Activated gamma-delta T cell (primary cell): ENCODE data around the gene SYT7.

Experiments used
- DNase-seq: peaks from one replicate; lab custom pipeline; 2025; lab: John Stamatoyannopoulos, UW

Gene SYT7

DNA sequence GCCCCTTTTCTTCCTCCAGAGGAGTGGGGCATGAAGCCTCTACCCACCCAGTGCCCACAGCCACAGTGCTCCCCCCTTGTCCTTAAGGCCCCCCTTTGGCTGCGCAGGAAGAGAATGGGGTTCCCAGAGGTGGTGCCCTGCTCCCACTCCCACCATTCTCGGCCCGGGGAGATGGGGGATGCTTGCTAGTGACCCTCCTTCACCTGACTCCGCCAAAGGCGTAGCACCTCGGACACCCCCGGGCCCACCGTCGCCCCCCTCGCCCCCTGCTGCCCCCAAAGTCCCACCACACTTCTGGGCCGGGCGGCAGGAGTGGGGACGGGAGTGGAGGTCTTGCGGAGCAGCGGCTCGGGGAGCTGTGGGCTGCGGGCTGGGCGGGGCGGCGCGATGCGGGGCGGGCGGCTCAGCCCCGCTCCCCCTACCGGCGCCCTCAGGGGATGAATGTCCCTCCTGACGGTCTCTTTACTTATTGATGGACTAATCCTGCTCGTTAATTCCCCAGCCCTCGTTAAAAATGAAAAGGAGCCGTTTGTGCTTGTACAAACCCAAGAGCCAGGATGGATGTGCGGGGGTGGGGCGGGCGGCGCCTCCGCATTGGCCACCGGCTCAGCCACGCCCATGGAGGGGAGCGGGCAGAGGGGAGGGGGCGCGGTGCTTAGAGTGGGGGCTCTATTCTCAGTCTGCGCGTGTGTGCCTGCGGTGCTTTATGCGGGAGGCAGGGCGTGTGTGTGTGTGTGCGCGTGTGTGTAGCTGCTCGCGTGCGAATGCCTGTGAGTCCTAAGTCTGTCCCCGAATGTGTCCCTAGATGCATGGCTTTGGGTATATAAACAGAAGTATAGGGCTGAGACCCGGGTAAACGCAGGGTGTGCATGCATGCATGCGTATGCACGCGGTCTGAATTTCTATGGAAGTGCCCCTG lies 25.6 kb downstream of the SYT7 start:
- no peak for DNase-seq

DNA sequence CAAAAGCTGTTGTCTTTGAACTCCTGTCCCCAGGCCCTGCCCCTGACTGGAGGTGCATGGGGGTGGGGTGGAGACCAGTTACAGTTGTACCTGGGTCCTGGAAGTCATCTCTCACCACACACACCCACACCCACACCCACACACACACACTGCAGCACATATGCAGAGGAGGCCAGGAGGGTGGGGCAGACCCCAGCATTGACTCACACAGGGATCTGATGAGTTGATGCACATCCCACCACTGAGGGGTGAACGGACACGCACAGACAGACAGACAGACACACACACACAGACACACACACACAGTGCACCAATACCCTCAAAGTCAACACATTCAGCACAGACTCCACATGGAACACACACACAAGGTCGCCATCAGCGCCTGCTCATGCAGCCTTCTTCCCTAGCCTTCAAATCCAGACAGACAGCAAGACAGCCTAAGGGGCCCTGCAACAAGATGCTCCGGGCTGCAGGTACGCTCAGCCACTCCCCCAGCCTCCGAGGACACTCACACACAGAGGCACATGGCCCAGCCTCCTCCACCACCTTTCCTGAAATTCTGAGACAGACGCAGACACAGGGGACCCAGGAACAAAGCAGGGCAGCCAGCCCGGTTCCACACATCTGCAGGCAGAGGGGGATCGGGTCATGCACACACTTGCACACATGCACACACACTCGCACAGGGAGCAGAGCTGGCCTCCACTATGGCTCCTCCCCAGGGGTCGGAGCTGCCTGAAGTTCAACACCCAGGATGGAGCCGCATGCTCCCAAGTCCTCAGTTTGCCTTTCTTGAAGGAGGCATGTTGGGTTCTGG lies 26.5 kb downstream of the SYT7 start:
- no peak for DNase-seq

DNA sequence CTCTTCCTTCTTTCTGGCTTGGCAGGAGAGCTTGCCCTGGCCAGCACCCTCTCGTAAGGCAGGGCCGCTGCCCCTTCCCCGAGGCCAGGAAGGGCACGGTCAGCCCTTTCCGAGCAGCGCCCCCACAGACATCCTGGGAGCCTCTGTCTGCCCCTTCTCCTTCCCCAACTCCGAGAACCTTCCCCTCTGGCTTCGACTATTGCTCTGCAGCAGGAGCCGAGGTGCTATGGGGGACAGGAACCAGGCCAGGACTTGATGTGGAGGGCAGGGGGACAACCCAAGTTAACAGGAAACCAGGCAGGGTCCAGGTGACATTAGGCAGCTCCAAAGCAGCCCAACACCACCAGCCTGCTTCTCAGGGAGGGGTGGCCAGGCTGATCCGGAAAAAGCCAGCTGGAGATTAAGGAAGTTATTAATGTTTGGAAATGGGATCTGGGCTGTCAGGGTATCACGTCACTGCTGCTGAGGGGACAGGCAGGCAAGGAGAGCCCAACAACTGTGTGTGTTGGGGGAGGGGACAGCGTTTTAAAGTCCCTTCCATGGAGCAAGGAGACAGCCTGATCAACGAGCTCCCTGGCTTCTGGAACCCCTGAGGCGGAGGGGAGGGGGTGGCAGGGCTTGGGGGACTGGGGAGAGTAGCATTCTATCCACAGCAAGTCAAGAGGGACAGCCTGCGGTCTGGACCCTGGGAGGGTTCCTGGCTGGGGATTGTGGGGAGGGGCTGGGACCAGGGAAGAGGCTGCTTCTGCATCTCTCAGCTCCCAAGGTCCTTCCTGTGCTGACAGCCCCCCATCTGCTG lies 27.3 kb downstream of the SYT7 start:
- no peak for DNase-seq

DNA sequence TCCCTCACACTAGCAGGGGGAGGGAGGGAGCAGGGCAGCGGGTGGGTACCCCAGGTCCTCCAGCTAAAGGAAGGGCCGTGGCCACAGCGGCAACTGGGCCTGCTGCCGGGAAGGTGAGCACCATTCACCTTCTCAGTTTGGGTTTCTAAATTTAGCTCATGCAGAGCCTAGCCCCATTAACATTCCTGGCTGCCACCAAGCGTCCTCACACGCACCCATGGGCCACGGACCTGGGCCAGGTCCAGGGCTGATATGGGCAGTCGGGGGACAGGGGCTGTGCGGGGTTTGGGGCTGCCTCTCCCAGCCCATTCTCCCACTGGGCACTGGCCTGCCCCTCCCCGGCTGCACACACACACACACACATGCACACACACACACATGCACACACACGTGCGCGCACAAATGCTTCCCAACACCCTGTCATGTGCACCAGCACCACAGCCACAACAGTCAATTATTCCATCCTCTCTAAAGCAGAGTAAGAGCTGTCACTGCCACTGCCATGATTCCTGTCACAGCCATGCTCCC lies 28.7 kb downstream of the SYT7 start:
- DNase-seq, result no peak

DNA sequence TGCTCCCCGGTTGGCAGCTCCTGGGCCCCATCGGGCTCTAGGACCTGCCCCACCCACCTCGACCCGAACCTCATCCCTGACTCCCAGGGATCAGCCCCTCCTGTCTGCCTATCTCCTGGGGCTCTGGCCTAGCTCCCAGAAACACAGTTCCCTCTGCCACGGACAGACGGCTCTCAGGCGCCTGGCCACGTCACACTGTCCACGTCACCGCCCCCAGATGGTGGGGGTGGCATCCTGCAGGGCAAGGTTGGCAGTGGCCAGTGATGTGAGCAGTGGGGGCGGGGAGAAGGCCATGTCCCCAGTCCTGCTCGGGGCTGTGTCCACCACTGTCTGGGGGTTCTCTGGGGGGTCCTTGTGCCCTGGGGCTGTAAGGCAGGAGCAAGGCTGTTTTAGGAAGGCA lies 29.2 kb downstream of the SYT7 start:
- DNase-seq, result no peak

DNA sequence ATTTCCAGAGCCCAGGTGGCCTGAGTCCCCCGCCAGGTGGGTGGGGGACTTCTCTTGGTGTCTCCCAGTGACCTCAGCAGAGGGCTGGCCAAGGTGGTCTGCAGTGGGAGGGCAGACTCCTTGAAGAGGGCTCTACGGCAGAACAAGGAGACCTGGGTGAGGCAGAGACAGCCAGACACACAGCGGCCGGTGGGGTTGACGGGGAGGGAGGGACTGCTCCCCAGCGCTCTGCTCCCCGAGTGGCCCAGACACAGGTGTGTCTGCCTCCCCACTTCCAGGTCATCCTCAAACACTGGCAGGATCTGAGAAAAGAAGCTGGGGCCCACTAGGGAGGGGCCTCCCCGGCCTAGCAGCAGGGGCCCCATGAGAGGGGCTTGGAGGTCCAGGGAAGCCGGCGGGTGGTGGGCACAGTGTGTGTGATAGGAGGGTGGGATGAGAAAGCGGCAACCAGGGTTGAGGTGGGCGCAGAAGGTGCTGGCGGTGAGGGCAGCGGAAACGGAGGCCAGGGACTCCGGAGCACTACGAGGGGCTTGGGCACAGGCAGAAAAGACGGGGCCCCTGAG lies 30.1 kb downstream of the SYT7 start:
- DNase-seq, result no peak

DNA sequence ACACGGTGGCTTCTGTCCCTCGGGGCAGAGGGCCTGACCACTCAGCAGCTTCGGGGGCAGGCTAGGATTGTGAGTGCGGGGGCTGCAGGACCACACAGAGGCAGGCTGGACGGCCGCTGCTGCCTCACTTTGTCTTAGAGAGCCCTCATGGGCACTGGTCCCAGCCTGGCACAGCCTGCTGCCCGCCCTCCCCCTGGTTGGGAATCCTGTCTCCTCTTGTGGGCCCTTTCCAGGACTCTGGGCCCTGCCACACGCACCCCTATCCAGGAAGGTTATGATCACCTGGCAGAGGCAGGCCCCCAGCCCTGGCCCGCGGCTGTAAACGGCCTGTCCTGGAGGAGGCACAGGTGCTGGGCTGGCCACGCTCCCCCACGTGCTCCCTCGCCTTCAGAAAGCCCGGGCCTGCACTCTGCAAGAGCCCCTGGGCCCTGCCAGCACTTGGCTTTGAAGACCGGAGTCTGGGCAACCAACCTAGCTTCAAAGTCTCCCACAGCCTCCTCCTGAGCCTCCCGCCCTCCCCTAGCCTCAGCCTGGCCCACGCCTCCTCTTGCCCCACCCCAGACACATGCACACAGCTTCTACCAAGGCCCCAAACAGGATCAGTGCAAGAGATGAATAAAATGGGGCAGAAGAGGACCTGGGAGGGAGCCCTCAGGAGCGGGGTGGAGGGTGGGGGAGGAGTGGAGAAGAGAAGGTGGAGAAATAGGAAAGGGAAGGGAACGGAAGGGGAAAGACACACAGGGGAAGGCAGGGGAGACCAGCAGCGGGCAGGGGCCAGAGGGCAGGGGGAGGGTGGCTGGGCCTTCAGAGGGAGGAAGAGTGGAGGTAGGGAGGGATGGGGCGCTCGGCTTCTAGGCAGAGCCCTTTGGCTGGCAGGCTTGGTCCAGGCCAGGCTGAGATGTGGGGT lies 31.0 kb downstream of the SYT7 start:
- DNase-seq, result no peak

DNA sequence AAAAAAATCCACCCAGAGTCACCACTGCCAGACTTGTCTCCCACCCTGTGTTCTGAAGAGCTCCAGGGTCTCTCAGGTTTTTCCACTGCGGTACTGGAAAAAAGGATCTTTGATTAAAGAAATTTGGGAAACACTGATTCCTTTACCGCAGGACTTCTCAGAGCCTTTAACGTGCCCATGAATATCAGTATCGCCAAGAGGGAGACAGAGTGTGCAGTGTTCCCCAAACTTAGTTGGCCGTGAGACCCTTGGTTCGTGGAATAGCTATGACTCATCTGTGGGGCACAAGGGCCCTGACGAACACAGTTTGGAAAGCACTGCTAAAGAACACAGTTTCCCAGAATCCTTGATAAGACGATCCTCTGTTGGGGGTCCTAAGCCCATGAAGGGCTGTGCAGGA lies 31.7 kb downstream of the SYT7 start:
- no peak for DNase-seq

DNA sequence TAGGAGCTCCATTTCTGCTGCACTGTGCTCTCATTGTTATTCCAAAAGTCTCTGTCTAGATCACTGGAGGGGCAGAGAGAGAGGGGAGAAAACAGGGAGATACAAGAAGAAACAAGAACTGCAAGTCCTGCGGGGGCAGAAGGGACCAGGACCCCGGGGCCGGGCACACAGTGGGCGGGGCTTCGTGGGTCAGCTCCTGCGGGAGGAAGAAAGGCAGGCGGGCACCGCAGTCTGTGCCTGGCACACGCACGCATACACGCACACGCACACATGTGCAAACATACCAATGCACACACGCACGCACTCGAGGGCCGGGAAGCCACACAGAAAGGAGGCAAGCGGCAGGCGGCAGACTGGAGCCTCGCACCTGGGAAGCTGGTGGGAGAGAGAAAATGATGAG lies 33.6 kb downstream of the SYT7 start:
- DNase-seq, result no peak

DNA sequence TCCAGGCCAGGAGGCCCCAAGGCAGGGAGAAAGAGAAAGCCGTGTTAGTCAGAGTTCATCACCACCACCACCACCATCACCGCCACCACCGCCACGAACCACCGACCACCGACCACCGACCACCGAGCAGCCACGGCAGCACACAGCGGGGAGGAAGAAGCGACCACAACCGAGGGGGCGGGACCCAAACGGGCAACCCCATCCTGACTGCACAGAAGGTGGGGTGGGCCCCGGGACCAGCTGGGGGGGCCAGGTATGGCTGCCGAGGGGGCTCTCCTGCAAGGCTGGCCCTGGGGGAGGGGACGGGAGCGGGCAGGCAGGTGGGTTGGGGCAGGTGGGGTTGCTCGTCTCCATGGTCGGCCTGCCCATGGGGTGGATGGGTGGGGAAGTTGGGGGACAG lies 34.2 kb downstream of the SYT7 start:
- no peak for DNase-seq

DNA sequence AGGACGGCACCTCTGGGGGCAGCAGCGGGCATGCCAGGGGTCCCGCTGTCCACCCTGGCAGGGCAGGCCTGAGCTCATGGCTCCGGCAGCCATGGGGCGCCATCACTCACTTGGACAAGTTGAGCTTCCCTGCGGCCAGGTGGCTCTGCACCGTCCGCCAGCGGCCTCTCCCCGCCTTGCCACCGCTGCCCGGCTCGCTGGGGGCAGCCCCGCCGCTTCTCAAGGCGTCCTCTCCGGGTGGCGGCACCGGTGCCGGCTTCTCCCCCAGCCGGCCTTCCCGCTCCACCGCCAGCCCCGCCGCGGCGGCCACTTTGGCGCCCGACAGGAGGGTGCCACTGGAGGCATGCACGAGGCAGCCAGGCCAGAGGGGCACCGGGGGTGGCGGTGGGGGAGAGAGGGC lies 35.0 kb downstream of the SYT7 start:
- no peak for DNase-seq

DNA sequence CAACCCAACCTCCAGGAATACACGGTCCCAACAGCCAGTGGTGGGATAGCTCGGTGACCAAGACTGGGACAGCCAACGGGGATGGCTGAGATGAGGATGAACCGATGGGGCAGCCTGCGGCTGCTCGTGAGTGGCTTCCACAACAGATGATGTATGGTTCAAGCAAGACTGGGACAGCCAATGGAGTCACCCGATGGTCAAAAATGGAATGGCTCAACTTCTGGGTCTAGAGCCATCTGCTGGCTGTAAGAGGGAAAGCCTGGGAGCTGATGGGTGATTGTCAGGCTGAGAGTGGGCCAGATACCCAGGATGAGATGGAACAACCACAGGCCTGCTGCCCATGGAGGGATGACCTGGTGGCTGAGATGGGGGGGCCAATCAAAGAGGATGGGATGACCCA lies 35.5 kb downstream of the SYT7 start:
- DNase-seq, result no peak

DNA sequence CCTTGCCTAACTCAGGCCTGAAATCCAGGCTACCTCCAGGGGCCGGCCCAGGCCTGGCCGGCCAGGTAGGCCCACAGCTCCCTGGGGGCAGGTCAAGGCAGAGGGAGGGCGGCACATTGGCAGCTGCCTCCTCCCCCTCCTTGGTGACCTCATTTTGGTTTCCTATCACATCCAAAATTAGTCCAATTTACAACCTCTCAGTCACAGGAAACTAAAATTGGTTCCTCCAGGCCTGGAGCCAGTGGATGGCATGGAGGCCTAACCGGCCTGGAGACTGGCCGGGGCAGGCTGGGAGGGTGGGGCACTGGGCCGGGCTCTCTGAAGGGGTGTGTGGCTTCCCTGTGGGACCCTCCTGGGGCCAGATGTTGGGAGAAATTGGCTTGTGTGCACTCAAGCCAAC lies 36.4 kb downstream of the SYT7 start:
- no peak for DNase-seq

DNA sequence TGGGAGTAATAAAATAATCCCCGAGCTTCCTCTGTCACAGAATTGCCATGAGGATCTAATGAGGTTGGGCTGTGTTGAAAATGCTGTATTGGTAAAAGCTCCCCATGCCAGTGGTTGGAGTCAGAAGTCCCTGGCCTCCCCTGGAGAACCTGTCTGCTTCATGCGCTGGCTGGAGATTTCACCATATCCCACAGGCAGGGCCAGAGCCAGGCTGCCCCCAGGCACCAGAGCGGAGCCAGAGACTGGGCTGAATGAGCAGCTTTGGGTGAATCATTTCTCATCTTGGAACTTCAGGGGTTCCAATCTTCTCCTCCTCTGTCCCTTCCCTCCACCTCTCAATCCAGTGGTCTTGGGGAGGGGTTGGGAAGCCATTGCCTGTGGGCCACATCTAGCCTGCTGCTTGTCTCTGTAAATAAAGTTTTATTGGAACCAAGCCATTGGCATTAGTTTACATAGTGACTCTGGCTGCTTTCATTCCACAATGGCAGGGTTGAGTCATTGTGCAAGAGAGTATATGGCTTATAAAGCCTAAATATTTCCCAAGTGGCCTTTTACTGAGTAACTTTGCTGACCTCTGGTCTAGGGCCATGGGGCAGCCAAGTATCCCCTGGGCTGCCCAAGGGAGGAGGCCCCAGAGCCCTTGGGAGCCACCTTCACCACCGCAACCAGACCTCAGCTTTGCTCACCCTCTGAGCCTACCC lies 37.1 kb downstream of the SYT7 start:
- DNase-seq, result no peak

DNA sequence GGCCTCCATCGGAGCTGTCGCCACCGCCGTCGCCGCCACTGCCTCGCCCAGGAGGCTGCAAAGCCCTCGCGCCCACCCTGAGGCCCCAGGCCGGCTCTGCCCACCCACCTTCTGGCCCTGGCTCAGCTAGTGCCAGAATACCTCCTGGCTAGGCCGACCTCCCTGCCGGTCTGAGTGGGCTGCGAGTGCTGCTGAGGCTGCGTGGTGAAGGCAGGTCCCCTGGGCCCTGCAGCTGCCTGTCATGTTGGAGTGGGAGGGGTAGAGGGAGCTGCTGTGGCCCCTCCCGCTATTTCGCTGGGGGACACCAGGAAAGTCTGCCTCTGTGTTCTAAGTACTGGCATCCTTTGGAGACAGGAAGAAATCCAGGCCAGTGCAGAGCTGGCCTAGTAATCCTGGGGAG lies 38.2 kb downstream of the SYT7 start:
- no peak for DNase-seq

DNA sequence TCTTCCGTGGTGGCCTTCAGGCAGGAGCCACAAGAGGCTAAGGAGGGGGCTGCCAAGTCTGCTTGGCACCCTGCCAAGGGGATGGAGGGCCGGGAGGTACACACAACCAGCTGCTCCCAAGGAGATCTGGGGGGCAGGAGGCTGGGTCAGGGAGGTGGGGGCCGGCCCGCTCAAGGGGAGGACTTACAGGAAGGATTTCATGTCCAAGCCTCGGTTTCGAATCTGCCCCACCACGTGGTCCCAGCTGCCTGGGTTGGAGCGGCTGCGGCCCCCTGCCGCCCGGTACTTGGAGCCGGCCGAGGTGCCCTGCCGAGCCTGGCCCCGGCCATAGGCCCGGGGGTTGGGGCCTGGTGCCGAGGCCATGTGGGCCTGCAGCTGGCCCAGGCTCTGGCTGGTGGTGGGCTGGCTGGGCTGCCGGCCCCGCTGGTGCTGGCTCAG lies 38.8 kb downstream of the SYT7 start:
- no peak for DNase-seq

DNA sequence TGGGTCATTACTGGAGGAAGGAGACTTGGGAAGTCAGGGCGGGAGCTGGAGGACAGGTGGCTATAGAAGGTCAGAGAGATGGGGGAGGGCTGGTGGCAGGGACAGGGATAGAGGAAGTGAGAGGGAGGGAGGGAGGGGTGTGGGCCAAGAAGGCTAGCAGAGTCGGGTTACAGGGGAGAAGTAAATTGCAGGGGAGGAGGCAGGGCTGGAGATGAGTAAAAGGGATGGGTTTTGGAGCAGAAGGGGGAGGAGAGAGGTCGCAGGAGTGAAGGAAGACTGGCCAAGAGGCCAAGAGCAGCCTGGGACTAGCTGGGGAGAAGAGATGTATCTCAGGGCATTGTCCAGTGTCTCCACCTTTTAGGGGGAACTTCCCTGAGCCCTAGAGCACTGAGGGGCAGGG lies 39.3 kb downstream of the SYT7 start:
- DNase-seq, result no peak

DNA sequence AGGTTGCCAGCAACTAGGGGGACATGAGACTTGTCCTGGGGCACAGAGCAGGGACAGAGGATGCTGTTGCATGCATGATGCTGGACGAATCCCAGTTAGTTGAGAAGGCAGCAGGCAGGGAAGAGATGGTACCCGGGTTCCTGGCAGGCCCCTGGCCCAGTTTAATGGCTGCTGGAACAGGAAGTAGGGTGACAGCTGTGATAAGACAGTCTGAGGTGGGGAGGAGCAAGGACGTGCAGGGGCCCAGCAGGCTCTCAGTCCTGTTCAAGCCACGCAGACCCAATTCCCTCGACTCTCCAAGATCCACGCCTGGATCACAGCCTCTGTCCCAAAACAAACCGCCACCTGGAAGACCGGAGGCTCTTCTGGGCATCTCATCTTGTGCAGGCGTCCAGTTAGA lies 40.3 kb downstream of the SYT7 start:
- no peak for DNase-seq

DNA sequence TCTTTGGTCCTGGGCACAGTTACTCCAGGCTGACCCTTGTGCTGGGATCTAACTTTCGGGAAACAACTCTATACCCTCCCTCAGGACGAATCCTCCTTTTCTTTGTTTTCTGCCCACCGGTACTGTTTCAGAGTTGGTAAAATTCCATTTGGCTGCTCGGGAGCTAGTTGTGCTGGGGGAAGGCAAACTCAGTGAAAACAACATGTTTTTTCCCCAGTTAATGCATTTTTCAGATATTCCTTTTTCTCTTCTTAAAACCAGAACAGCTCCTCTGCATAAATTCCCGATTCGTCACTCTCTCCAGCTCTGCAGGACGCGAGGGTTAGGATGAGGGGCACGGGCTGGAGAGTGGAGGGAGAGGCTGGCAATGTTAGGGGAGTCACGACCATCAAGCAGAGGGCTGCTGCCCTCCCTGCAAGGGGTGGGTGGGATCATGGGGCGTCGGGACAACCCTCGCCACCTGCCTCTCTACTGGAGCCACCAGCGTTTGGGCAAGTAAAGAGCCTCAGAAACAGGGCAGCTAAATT lies 41.0 kb downstream of the SYT7 start:
- no peak for DNase-seq

DNA sequence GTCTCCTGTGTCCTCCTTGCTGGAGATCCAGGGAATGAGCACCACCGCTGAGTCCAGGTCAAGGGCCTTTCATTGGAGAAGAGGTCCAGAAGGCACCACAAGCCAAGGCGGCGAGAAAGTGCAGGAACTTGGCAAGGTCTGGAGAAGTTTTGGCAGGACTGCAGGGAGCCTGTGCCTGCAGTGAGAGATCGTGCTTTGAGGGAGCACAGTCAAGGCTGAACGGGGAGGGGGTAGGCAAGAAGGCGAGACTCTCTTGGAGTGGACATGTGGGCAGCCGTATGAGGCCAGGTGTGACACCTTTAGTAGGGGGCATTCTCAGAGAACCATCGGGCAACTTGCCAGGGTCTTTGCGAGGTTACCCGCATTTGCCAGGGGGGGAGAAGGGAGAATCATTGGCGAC lies 41.9 kb downstream of the SYT7 start:
- DNase-seq, result no peak
